Measurements from ENCODE around the gene SYT2.

SYT2 gene

DNA sequence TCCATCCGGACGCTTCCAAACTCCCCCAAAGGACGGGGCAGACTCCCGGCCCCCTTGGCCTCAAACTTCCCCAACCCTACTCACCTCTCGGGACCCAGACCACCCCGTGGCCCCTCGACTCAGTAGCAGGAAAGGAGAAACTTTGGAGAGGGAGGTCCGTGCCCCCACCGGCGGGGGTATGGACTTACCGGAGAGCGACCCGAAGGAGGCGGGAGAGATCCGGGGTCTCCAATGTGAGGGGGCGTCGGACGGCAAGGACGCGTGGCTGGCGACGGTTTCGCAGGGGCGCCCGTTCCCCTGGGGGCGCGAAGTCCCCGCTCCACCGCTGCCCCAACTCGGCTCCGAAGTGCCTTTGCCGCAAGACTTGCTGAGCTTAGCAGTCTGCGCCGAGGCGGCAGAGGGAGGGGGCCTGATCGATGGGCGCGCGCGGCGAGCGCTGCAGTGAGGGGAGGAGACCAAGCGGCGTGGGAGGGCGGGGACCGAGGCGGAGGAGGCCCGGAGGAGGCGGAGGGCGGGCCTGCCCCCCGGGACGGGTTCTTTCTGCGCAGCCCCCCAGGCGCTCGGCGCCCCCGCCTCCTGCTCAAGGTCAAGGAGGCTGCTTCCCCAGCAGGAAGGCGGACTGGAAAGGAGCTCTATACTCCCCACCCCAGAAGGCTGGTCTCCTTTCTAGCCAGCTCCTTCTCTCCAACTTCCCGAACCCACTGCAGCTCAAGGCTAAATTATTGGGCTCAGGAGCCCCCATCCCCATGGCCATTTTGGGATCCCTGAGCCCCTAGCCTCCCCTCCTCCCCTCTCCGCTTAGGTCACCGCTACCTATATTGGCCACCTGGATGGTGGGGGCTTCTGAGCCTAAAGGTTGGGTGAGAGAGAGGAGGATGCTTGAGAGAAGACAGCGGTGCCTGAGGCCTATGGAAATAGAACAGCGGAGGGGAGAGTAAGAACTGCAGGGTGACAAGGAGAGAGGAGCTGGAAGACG, at the start of gene SYT2:
Gene SYT2 (minus strand): TSS at position 385 of the 976 bp plus-strand sequence. CDS start 104,682 bp downstream, outside the sequence.
- no peaks in the 10 kb centered on the region for H3K36me3 ChIP-seq
- peaks cover 8% of the 10 kb centered on the region for H3K27me3 ChIP-seq (ENCODE audit: insufficient read depth, low read depth, severe bottlenecking)
- peak; percentile 98 for DNase-seq
- H3K4me3 ChIP-seq (ENCODE audit: low read depth, low read length), result peak within 1 kb of the TSS; percentile 65
- TF ChIP-seq, protein P1, sequence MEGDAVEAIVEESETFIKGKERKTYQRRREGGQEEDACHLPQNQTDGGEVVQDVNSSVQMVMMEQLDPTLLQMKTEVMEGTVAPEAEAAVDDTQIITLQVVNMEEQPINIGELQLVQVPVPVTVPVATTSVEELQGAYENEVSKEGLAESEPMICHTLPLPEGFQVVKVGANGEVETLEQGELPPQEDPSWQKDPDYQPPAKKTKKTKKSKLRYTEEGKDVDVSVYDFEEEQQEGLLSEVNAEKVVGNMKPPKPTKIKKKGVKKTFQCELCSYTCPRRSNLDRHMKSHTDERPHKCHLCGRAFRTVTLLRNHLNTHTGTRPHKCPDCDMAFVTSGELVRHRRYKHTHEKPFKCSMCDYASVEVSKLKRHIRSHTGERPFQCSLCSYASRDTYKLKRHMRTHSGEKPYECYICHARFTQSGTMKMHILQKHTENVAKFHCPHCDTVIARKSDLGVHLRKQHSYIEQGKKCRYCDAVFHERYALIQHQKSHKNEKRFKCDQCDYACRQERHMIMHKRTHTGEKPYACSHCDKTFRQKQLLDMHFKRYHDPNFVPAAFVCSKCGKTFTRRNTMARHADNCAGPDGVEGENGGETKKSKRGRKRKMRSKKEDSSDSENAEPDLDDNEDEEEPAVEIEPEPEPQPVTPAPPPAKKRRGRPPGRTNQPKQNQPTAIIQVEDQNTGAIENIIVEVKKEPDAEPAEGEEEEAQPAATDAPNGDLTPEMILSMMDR (IDR thresholded peaks at IDR 0.05; ENCODE audit: low read depth, low read length), result 0 out of 2 replicates have a peak, but pooled peaks have one; percentile 2
- no peaks in the 10 kb centered on the region for H3K9me3 ChIP-seq (ENCODE audit: severe bottlenecking)
- peak within 1 kb of the TSS; percentile 0 for H3K27ac ChIP-seq

DNA sequence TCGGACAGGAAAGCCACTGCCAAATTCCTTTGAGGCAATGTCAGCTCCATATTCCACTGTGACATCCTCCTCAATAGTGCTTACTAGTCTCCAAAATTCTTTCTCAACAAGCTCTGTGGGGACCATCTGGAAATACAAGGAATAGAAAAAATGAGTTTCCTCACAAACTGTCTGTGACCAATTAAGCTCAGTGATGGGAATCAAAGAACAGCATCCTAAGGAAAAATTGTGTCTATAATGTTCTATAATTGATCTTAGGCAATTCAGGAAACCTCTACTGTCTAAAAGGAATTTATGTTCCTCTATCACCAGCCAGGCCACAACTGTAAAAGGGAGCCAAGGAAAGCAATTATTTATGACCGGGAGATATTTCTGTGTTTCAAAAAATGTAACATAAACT, 46.1 kb upstream of the SYT2 start:
- DNase-seq, result no peak
- Histone ChIP-seq H3K36me3 (peaks cover 96% of the 10 kb centered on the region), H3K27me3 (ENCODE audit: insufficient read depth, low read depth, severe bottlenecking) (no peaks in the 10 kb centered on the region), H3K27ac (no peak overlapping the region), H3K4me3 (ENCODE audit: low read depth, low read length) (no peak overlapping the region), H3K9me3 (ENCODE audit: severe bottlenecking) (no peaks in the 10 kb centered on the region)
- TF ChIP-seq, protein P1 (IDR thresholded peaks at IDR 0.05; ENCODE audit: low read depth, low read length), result no peak

DNA sequence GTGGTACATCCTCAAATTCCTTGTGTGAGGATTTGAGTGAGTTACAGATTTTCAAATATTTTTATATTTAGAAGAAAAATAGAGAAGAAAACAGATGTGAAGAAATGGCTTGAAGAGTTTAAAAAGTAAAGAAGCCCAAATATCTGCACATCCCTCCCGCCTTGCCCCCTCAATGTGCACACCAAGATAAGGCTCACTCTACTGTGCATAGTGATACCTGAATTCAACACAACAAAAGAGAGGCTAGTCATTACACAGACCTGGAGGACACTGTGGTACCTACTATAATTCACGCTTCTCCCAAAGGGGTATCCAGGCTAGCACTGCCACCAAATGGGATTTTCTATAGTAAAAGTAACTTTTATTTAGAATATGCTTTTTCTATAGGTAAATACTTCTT, 44.0 kb upstream of the SYT2 start:
- Histone ChIP-seq H3K27me3 (ENCODE audit: insufficient read depth, low read depth, severe bottlenecking) (no peaks in the 10 kb centered on the region), H3K9me3 (ENCODE audit: severe bottlenecking) (no peaks in the 10 kb centered on the region), H3K4me3 (ENCODE audit: low read depth, low read length) (no peak overlapping the region), H3K36me3 (peaks cover 89% of the 10 kb centered on the region), H3K27ac (no peak overlapping the region)
- DNase-seq, result no peak
- TF ChIP-seq, protein P1 (IDR thresholded peaks at IDR 0.05; ENCODE audit: low read depth, low read length), result no peak

- Histone ChIP-seq H3K4me3 (ENCODE audit: low read depth, low read length) (no peak overlapping the region), H3K9me3 (ENCODE audit: severe bottlenecking) (no peaks in the 10 kb centered on the region), H3K27ac (no peak overlapping the region), H3K27me3 (ENCODE audit: insufficient read depth, low read depth, severe bottlenecking) (no peaks in the 10 kb centered on the region), H3K36me3 (peaks cover 87% of the 10 kb centered on the region)
- TF ChIP-seq, protein P1 (IDR thresholded peaks at IDR 0.05; ENCODE audit: low read depth, low read length), result no peak
- no peak for DNase-seq
Observed at GRCh38 chr1:202752774-202753173, 42.5 kb upstream of the SYT2 start.

DNA sequence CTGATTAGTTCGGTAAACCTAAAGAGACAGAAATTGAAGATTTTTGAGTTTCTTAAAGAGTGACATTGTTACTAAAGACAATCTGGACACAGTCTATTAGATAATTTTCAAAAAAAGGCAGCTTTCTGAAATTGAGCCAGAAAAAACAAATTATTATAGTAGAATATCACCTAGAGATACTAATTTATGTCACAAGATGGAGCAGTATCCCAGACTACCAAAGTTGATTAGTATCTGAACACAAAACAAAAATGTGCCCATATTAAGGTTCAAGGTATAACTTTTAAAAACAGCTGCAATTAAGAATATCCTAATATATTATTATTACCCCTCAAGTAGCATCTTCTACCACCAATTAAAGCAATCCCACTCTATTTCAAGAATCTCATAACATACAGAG, 40.5 kb upstream of the SYT2 start:
- Histone ChIP-seq H3K27ac (no peak overlapping the region), H3K27me3 (ENCODE audit: insufficient read depth, low read depth, severe bottlenecking) (no peaks in the 10 kb centered on the region), H3K9me3 (ENCODE audit: severe bottlenecking) (no peaks in the 10 kb centered on the region), H3K4me3 (ENCODE audit: low read depth, low read length) (no peak overlapping the region), H3K36me3 (peaks cover 83% of the 10 kb centered on the region)
- no peak for DNase-seq
- TF ChIP-seq, protein P1 (IDR thresholded peaks at IDR 0.05; ENCODE audit: low read depth, low read length), result no peak

All from WERI-Rb-1 (cell line).